DND-41 (cell line): Measurements from ENCODE around the gene ZFP36L2.

ENCODE experiments used
- CTCF ChIP-seq: IDR thresholded peaks from 2 replicates; pipeline ENCODE4 v1.5.1; 2012; ENCODE audit warnings: borderline replicate concordance, low read length, moderate library complexity, mild to moderate bottlenecking; ENCODE audit not compliant: poor library complexity, severe bottlenecking; ENCODE audit errors: extremely low read depth
- EZH2 ChIP-seq: IDR thresholded peaks from 3 replicates; pipeline ENCODE4 v1.6.1; 2012; ENCODE audit warnings: borderline replicate concordance, low read depth, mild to moderate bottlenecking, moderate library complexity, low read length, inconsistent platforms; ENCODE audit not compliant: severe bottlenecking

- TF ChIP-seq CTCF (no peak), EZH2 (no peak)
Measured at GRCh38 chr2:43226955-43227829, 786 bp upstream of the ZFP36L2 start.
